ENCODE measurements around the gene NIP7.

NIP7 gene

GRCh38 chr16:69324013-69324531, 15.5 kb upstream of the NIP7 start:
- Histone ChIP-seq H3K9ac (ENCODE audit: low read length) (no peak overlapping the region), H3K18ac (ENCODE audit: low read length) (no peak overlapping the region), H3K27ac (ENCODE audit: low read depth, low read length) (no peak overlapping the region), H2AK5ac (ENCODE audit: low read length) (no peak overlapping the region), H3K36me3 (ENCODE audit: control insufficient read depth, insufficient read depth, low read length) (peaks cover 29% of the 10 kb centered on the region), H3K4me3 (ENCODE audit: low read length) (no peak overlapping the region), H3K79me2 (ENCODE audit: control insufficient read depth, insufficient read depth, low read length) (peaks cover 40% of the 10 kb centered on the region), H3K4ac (ENCODE audit: low read depth, low read length) (no peak overlapping the region), H4K8ac (ENCODE audit: low read depth, low read length) (no peak overlapping the region), H2BK120ac (ENCODE audit: low read depth, low read length) (no peak overlapping the region), H3K56ac (ENCODE audit: low read length) (no peak overlapping the region), H3K4me2 (ENCODE audit: low read length) (no peak overlapping the region), H3K27me3 (ENCODE audit: insufficient read depth, low read length, poor library complexity) (no peaks in the 10 kb centered on the region), H3K79me1 (ENCODE audit: low read length) (peaks cover 20% of the 10 kb centered on the region), H3K23ac (ENCODE audit: low read length) (no peak overlapping the region), H3K4me1 (ENCODE audit: control insufficient read depth, low read depth, low read length) (peaks cover 7% of the 10 kb centered on the region), H4K5ac (ENCODE audit: low read length) (no peak overlapping the region), H2BK5ac (ENCODE audit: low read length) (no peak overlapping the region), H2BK15ac (replicated peaks; ENCODE audit: low read depth) (no peak overlapping the region)
- DNase-seq: no peak
- no CpG with 5 or more reads among the region's 8 CpGs for WGBS (ENCODE audit: extremely low coverage, insufficient coverage, low lambda C conversion rate)

DNA sequence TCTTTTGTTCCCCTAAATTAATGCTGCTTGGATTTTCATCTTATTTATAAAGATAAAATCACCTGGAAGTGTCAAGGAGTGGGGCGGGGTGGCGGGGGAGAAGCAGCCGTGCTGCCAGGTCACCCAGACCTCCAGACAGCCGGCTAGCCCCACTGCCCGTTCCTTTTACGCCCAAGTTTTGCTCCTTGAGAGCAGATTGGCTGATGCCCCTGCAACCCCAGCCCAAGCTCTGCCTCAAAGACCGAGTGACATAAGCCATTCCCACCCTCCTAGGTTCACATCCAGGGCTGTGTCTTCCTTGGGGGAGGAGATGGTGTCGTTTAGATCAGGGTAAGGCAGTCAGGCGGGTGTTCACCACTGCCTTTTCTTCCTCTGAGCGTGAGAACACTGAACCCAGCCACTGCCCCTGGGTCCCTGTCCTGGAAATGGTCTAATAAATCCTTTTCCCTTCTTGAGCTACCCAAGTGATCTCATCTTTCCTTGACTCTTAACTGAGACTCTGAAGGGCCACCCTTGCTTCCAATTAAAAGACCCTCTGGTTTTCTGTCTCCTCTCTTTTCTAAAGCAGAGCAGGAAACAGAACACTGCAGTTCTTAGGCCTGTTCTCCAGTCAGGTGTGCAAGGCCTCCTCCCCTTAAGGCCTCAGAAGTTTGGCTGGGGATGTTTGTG, 14.9 kb upstream of the NIP7 start:
- no peak overlapping the region for H4K5ac ChIP-seq (ENCODE audit: low read length)
- no peak overlapping the region for H3K9ac ChIP-seq (ENCODE audit: low read length)
- no peak overlapping the region for H3K4me3 ChIP-seq (ENCODE audit: low read length)
- H3K23ac ChIP-seq (ENCODE audit: low read length): no peak overlapping the region
- no peak overlapping the region for H3K4ac ChIP-seq (ENCODE audit: low read depth, low read length)
- no peak overlapping the region for H3K18ac ChIP-seq (ENCODE audit: low read length)
- peaks cover 7% of the 10 kb centered on the region for H3K4me1 ChIP-seq (ENCODE audit: control insufficient read depth, low read depth, low read length)
- no peaks in the 10 kb centered on the region for H3K27me3 ChIP-seq (ENCODE audit: insufficient read depth, low read length, poor library complexity)
- H2BK5ac ChIP-seq (ENCODE audit: low read length): no peak overlapping the region
- H2BK120ac ChIP-seq (ENCODE audit: low read depth, low read length): no peak overlapping the region
- peaks cover 46% of the 10 kb centered on the region for H3K79me2 ChIP-seq (ENCODE audit: control insufficient read depth, insufficient read depth, low read length)
- no peak overlapping the region for H3K56ac ChIP-seq (ENCODE audit: low read length)
- H3K27ac ChIP-seq (ENCODE audit: low read depth, low read length): no peak overlapping the region
- no peak overlapping the region for H4K8ac ChIP-seq (ENCODE audit: low read depth, low read length)
- no peak overlapping the region for H2BK15ac ChIP-seq (replicated peaks; ENCODE audit: low read depth)
- H3K4me2 ChIP-seq (ENCODE audit: low read length): no peak overlapping the region
- H3K79me1 ChIP-seq (ENCODE audit: low read length): peaks cover 20% of the 10 kb centered on the region
- DNase-seq: no peak
- no peak overlapping the region for H2AK5ac ChIP-seq (ENCODE audit: low read length)
- no CpG with 5 or more reads among the region's 10 CpGs for WGBS (ENCODE audit: extremely low coverage, insufficient coverage, low lambda C conversion rate)
- H3K36me3 ChIP-seq (ENCODE audit: control insufficient read depth, insufficient read depth, low read length): peaks cover 25% of the 10 kb centered on the region

- Histone ChIP-seq H3K18ac (ENCODE audit: low read length) (no peak overlapping the region), H3K4me2 (ENCODE audit: low read length) (peak overlapping the region; percentile 15), H3K4ac (ENCODE audit: low read depth, low read length) (no peak overlapping the region), H2BK5ac (ENCODE audit: low read length) (no peak overlapping the region), H4K5ac (ENCODE audit: low read length) (no peak overlapping the region), H3K9ac (ENCODE audit: low read length) (no peak overlapping the region), H2BK15ac (replicated peaks; ENCODE audit: low read depth) (no peak overlapping the region), H3K27me3 (ENCODE audit: insufficient read depth, low read length, poor library complexity) (no peaks in the 10 kb centered on the region), H3K4me3 (ENCODE audit: low read length) (no peak overlapping the region), H3K79me2 (ENCODE audit: control insufficient read depth, insufficient read depth, low read length) (peaks cover 48% of the 10 kb centered on the region), H3K36me3 (ENCODE audit: control insufficient read depth, insufficient read depth, low read length) (peaks cover 19% of the 10 kb centered on the region), H3K23ac (ENCODE audit: low read length) (no peak overlapping the region), H4K8ac (ENCODE audit: low read depth, low read length) (no peak overlapping the region), H3K27ac (ENCODE audit: low read depth, low read length) (no peak overlapping the region), H2BK120ac (ENCODE audit: low read depth, low read length) (no peak overlapping the region), H2AK5ac (ENCODE audit: low read length) (no peak overlapping the region), H3K4me1 (ENCODE audit: control insufficient read depth, low read depth, low read length) (peaks cover 7% of the 10 kb centered on the region), H3K79me1 (ENCODE audit: low read length) (peaks cover 19% of the 10 kb centered on the region), H3K56ac (ENCODE audit: low read length) (no peak overlapping the region)
- no CpG with 5 or more reads among the region's 6 CpGs for WGBS (ENCODE audit: extremely low coverage, insufficient coverage, low lambda C conversion rate)
- DNase-seq: no peak
Observed at GRCh38 chr16:69325784-69326171, 13.8 kb upstream of the NIP7 start.

DNA sequence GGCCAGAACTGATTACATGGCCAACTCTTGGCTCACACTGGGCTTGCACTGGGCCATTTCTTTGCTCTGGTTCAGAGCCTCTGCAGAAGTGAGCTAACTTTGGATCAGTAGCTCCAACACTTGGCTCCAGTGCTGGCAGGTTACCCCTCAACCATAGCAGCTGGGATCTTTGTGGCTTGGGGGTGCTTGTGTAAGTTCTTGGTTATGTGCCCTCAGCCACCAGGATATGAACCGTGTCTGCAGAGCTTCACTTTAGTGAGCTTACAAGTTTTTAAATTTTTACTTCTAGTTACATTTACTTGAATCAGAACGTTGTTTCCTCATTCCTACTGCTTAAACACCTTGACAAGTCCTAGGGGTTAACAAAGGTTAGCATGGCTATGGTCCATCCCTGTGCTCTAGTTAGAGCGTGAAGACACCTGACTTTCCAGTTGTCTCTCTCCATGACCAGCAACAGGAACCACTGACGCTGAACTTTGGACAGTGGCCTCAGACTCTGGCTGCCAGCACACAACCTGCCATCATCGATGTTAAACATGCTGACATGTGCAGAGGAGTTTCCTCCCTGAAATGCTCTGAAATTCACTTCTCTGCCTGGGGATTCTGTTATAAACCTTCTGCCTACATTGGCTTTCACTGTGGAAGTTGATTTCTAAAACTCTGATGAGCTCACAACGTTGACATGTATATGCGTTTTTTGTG, 13.2 kb upstream of the NIP7 start:
- Histone ChIP-seq H3K4me3 (ENCODE audit: low read length) (no peak overlapping the region), H3K27ac (ENCODE audit: low read depth, low read length) (no peak overlapping the region)

DNA sequence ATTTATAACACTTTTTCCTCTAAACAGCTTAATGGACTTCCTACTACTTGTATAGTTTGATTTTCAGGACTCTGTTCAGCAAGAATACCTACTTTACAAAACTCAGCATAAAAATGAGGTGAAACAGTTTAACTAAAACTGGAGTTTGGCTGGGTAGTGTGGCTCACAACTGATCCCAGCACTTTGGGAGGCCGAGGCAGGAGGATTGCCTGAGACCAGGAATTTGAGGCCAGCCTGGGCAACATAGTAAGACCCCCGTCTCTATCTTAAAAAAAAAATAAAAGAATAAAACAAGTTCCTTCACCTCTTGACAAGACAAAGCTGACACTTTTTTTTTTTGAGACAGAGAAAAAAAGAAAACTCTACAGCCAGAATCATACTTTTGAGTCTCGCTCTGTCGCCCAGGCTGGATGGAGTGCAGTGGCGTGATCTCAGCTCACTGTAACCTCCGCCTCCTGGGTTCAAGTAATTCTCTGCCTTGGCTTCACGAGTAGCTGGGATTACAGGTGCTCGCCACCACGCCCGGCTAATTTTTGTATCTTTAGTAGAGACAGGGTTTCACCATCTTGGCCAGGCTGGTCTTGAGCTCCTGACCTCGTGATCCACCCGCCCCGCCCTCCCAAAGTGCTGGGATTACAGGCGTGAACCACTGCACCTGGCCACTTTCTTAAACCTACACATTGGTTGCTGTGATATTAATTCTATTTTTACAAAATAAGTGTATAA, 11.8 kb upstream of the NIP7 start:
- WGBS (ENCODE audit: extremely low coverage, insufficient coverage, low lambda C conversion rate): no CpG with 5 or more reads among the region's 14 CpGs
- Histone ChIP-seq H3K23ac (ENCODE audit: low read length) (no peak overlapping the region), H2BK15ac (replicated peaks; ENCODE audit: low read depth) (no peak overlapping the region), H4K8ac (ENCODE audit: low read depth, low read length) (no peak overlapping the region), H3K79me2 (ENCODE audit: control insufficient read depth, insufficient read depth, low read length) (peaks cover 48% of the 10 kb centered on the region), H3K18ac (ENCODE audit: low read length) (no peak overlapping the region), H3K27ac (ENCODE audit: low read depth, low read length) (no peak overlapping the region), H3K36me3 (ENCODE audit: control insufficient read depth, insufficient read depth, low read length) (peaks cover 9% of the 10 kb centered on the region), H3K4me2 (ENCODE audit: low read length) (no peak overlapping the region), H2BK5ac (ENCODE audit: low read length) (no peak overlapping the region), H3K56ac (ENCODE audit: low read length) (peak overlapping the region; percentile 1), H3K4me1 (ENCODE audit: control insufficient read depth, low read depth, low read length) (peaks cover 7% of the 10 kb centered on the region), H4K5ac (ENCODE audit: low read length) (no peak overlapping the region), H3K4me3 (ENCODE audit: low read length) (no peak overlapping the region), H3K79me1 (ENCODE audit: low read length) (peaks cover 17% of the 10 kb centered on the region), H3K27me3 (ENCODE audit: insufficient read depth, low read length, poor library complexity) (no peaks in the 10 kb centered on the region), H3K9ac (ENCODE audit: low read length) (no peak overlapping the region), H3K4ac (ENCODE audit: low read depth, low read length) (no peak overlapping the region), H2AK5ac (ENCODE audit: low read length) (no peak overlapping the region), H2BK120ac (ENCODE audit: low read depth, low read length) (no peak overlapping the region)
- no peak for DNase-seq

More for the DNA sequence above, 13.2 kb upstream of the NIP7 start:
- no peak overlapping the region for H4K5ac ChIP-seq (ENCODE audit: low read length)
- no CpG with 5 or more reads among the region's 7 CpGs for WGBS (ENCODE audit: extremely low coverage, insufficient coverage, low lambda C conversion rate)
- no peaks in the 10 kb centered on the region for H3K27me3 ChIP-seq (ENCODE audit: insufficient read depth, low read length, poor library complexity)
- no peak overlapping the region for H3K18ac ChIP-seq (ENCODE audit: low read length)
- peaks cover 48% of the 10 kb centered on the region for H3K79me2 ChIP-seq (ENCODE audit: control insufficient read depth, insufficient read depth, low read length)
- no peak overlapping the region for H2BK15ac ChIP-seq (replicated peaks; ENCODE audit: low read depth)
- no peak overlapping the region for H3K56ac ChIP-seq (ENCODE audit: low read length)
- H2BK120ac ChIP-seq (ENCODE audit: low read depth, low read length): no peak overlapping the region
- H3K4me1 ChIP-seq (ENCODE audit: control insufficient read depth, low read depth, low read length): peaks cover 7% of the 10 kb centered on the region
- no peak overlapping the region for H2BK5ac ChIP-seq (ENCODE audit: low read length)
- peaks cover 16% of the 10 kb centered on the region for H3K36me3 ChIP-seq (ENCODE audit: control insufficient read depth, insufficient read depth, low read length)
- peak overlapping the region; percentile 15 for H3K4me2 ChIP-seq (ENCODE audit: low read length)
- no peak overlapping the region for H2AK5ac ChIP-seq (ENCODE audit: low read length)
- no peak overlapping the region for H4K8ac ChIP-seq (ENCODE audit: low read depth, low read length)
- H3K9ac ChIP-seq (ENCODE audit: low read length): peak overlapping the region; percentile 10
- no peak overlapping the region for H3K23ac ChIP-seq (ENCODE audit: low read length)
- peaks cover 19% of the 10 kb centered on the region for H3K79me1 ChIP-seq (ENCODE audit: low read length)
- no peak overlapping the region for H3K4ac ChIP-seq (ENCODE audit: low read depth, low read length)
- no peak for DNase-seq

Data from mesendoderm (in vitro differentiated cells).